Endothelial cell (in vitro differentiated cells): Measurements from ENCODE around the gene TFDP2. TPM values are rescaled to one million over a fixed set of nuclear protein-coding genes. Genes with fewer than 3 reads are reported as not detected.

Source experiments
- DNase-seq: peaks from one replicate; pipeline ENCODE4 v3.0.0; 2021; ENCODE audit warnings: low spot score
- H3K27ac Mint-ChIP-seq: one replicate; pipeline ENCODE4 v1.8.0; 2021; ENCODE audit warnings: mixed read lengths, inconsistent platforms; ENCODE audit not compliant: unreplicated experiment
- H3K27me3 Mint-ChIP-seq: one replicate; pipeline ENCODE4 v1.8.0; 2021; ENCODE audit warnings: mild to moderate bottlenecking, moderate library complexity, mixed read lengths, inconsistent platforms; ENCODE audit not compliant: unreplicated experiment
- H3K36me3 Mint-ChIP-seq: one replicate; pipeline ENCODE4 v1.8.0; 2021; ENCODE audit warnings: mild to moderate bottlenecking, low read depth, mixed read lengths, inconsistent platforms; ENCODE audit not compliant: unreplicated experiment
- H3K4me1 Mint-ChIP-seq: one replicate; pipeline ENCODE4 v1.8.0; 2021; ENCODE audit warnings: mild to moderate bottlenecking, mixed read lengths, inconsistent platforms; ENCODE audit not compliant: unreplicated experiment
- H3K4me3 Mint-ChIP-seq: one replicate; pipeline ENCODE4 v1.8.0; 2021; ENCODE audit warnings: mild to moderate bottlenecking, mixed read lengths, inconsistent platforms; ENCODE audit not compliant: unreplicated experiment
- H3K9me3 Mint-ChIP-seq: one replicate; pipeline ENCODE4 v1.8.0; 2021; ENCODE audit warnings: mixed read lengths, inconsistent platforms; ENCODE audit not compliant: unreplicated experiment
- CTCF ChIP-seq: fragments of 200-600 bp; sonication (generic); IDR thresholded peaks from one replicate; pipeline ENCODE4 v1.5.0; 2021; ENCODE audit warnings: antibody characterized with exemption; ENCODE audit not compliant: unreplicated experiment
- total RNA-seq: library from RNA; stranded (reverse); fragmentation: NEBNext Ultra II Directional; extraction: Animal tissue kit (Norgen Biotek cat#: 25700); gene quantifications from one replicate; pipeline ENCODE4 v1.2.1, GENCODE V29; 2021; ENCODE audit not compliant: unreplicated experiment

The TFDP2 gene
- total RNA-seq, 1 donor from 2014 or later = 31.1 TPM

- H3K4me3 Mint-ChIP-seq = no peak overlapping the region
- no peak overlapping the region for H3K27ac Mint-ChIP-seq
- no peaks in the 10 kb centered on the region for H3K36me3 Mint-ChIP-seq
- no peaks in the 10 kb centered on the region for H3K27me3 Mint-ChIP-seq
- H3K9me3 Mint-ChIP-seq = no peaks in the 10 kb centered on the region
- no peak for DNase-seq
- TF ChIP-seq CTCF = no peak
- H3K4me1 Mint-ChIP-seq = peaks cover 10% of the 10 kb centered on the region
These were observed 28.6 kb downstream of the TFDP2 start for GRCh38 chr3:142120707-142121106.

- Mint-ChIP-seq H3K4me3 (no peak overlapping the region), H3K36me3 (no peaks in the 10 kb centered on the region), H3K27ac (no peak overlapping the region), H3K9me3 (no peaks in the 10 kb centered on the region), H3K27me3 (no peaks in the 10 kb centered on the region), H3K4me1 (peaks cover 10% of the 10 kb centered on the region)
- no peak for TF ChIP-seq CTCF
- no peak for DNase-seq
These were observed 30.4 kb downstream of the TFDP2 start for GRCh38 chr3:142118911-142119310.

- no peaks in the 10 kb centered on the region for H3K36me3 Mint-ChIP-seq
- H3K27me3 Mint-ChIP-seq = no peaks in the 10 kb centered on the region
- TF ChIP-seq CTCF = no peak
- no peak for DNase-seq
- no peak overlapping the region for H3K4me3 Mint-ChIP-seq
- H3K9me3 Mint-ChIP-seq = no peaks in the 10 kb centered on the region
- H3K27ac Mint-ChIP-seq = peak overlapping the region; percentile 72
- H3K4me1 Mint-ChIP-seq = peaks cover 10% of the 10 kb centered on the region
These were observed 32.1 kb downstream of the TFDP2 start for GRCh38 chr3:142117056-142117851.

GRCh38 chr3:142115867-142116668 lies 33.3 kb downstream of the TFDP2 start:
- Mint-ChIP-seq H3K27ac (peak overlapping the region; percentile 72), H3K4me3 (no peak overlapping the region), H3K27me3 (no peaks in the 10 kb centered on the region), H3K36me3 (no peaks in the 10 kb centered on the region), H3K9me3 (no peaks in the 10 kb centered on the region), H3K4me1 (peaks cover 10% of the 10 kb centered on the region)
- DNase-seq = no peak
- TF ChIP-seq CTCF = no peak

GRCh38 chr3:142112601-142113000 lies 36.7 kb downstream of the TFDP2 start:
- Mint-ChIP-seq H3K27me3 (no peaks in the 10 kb centered on the region), H3K4me3 (no peak overlapping the region)

More at GRCh38 chr3:142112601-142113000, 36.7 kb downstream of the TFDP2 start:
- Mint-ChIP-seq H3K27ac (no peak overlapping the region), H3K4me1 (peaks cover 7% of the 10 kb centered on the region), H3K9me3 (no peaks in the 10 kb centered on the region), H3K36me3 (no peaks in the 10 kb centered on the region)
- no peak for TF ChIP-seq CTCF
- no peak for DNase-seq
